ENCODE data around the gene AKR1C1. TPM values are rescaled to one million over a fixed set of nuclear protein-coding genes. Genes with fewer than 3 reads are reported as not detected.
"Not testable (repeated sequence)": the region's sequence is repeated elsewhere in the genome, so short reads cannot be mapped to it uniquely, and the experiment has no call there.

Gene AKR1C1
- total and polyA plus RNA-seq, 2 donors (not counting 1 experiment from before 2014, with no cell fraction given) = 0.25 TPM; not detected in 1

DNA sequence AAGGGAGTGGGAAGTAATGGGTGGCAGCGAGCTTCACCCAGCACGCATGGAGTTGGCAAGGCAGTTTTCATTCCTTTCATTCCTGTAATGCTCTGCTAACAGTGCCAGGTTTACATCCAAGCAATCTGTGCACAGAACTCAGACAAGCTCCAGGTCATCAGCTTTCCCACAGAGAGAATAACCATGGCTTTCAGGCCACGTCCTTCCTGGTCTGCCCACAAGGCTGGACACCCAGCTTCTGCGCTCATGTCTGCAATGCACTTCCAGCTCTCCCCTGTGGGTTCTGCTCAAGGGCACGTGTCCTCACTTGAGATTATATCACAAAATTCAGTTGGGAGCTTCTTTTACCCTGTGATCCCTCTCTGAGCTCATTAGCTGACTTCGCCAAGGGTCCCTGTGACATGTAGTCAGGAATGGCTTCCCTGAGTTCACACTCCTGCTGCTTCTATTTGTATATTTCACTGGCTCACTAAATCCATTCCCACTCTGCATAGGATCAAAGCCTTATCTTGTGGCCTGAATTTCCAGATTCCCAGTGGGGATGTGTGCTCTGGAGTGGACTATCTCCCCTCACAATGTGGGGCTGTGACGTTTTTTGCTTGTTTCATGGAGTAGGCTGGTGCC lies 21.9 kb downstream of the AKR1C1 start:
- Histone ChIP-seq H3K27me3 (replicated peaks in 1 of 4; ENCODE audit: control extremely low read depth in 1 of 4, control insufficient read depth in 3 of 4, insufficient read depth in 4 of 4, low read length in 3 of 4) (peaks cover 0 to 5% (median 0%) of the 10 kb centered on the region in 4 experiments), H3K4me1 (ENCODE audit: control insufficient read depth in 2 of 2, insufficient read depth in 2 of 2, low read length in 2 of 2) (no peaks in the 10 kb centered on the region), H3K4me3 (ENCODE audit: control extremely low read depth in 1 of 5, extremely low read depth in 1 of 5, insufficient read depth in 1 of 5, low read depth in 2 of 5, low read length in 4 of 5) (no peak overlapping the region), H3K27ac (ENCODE audit: low read length in 2 of 2) (no peak overlapping the region), H2AFZ (ENCODE audit: insufficient read depth, low read depth, low read length, poor library complexity, severe bottlenecking) (no peak overlapping the region), H4K20me1 (ENCODE audit: control insufficient read depth, insufficient read depth, low read length, poor library complexity, severe bottlenecking) (no peaks in the 10 kb centered on the region), H3K36me3 (replicated peaks in 1 of 2; ENCODE audit: control extremely low read depth in 1 of 2, control insufficient read depth in 1 of 2, extremely low read depth in 1 of 2, insufficient read depth in 2 of 2, low read length in 1 of 2) (no peaks in the 10 kb centered on the region), H3K9me3 (ENCODE audit: control extremely low read depth in 1 of 3, control insufficient read depth in 2 of 3, insufficient read depth in 1 of 3, low read length in 2 of 3) (no peaks in the 10 kb centered on the region), H3K79me2 (ENCODE audit: control insufficient read depth, insufficient read depth, low read length) (no peaks in the 10 kb centered on the region), H3K4me2 (replicated peaks; ENCODE audit: low read depth, low read length, poor library complexity, severe bottlenecking) (no peak overlapping the region), H3K9ac (ENCODE audit: low read length) (no peak overlapping the region)
- Mint-ChIP-seq H3K27ac (no peak overlapping the region), H3K9me3 (ENCODE audit: insufficient read depth) (no peaks in the 10 kb centered on the region), H3K4me3 (no peak overlapping the region), H3K27me3 (peaks cover 4% of the 10 kb centered on the region), H3K4me1 (no peaks in the 10 kb centered on the region)
- ChIA-PET POLR2A (no interaction called here), CTCF (no interaction called here)
- intact Hi-C loops (cut with micrococcal nuclease) = no loop called here
- DNase-seq (no peak), ATAC-seq (ENCODE audit: low read depth) (no peak)
- 85% methylated on average over 5 of the region's 7 CpGs for WGBS (ENCODE audit: insufficient coverage)
- TF ChIP-seq, protein P1, sequence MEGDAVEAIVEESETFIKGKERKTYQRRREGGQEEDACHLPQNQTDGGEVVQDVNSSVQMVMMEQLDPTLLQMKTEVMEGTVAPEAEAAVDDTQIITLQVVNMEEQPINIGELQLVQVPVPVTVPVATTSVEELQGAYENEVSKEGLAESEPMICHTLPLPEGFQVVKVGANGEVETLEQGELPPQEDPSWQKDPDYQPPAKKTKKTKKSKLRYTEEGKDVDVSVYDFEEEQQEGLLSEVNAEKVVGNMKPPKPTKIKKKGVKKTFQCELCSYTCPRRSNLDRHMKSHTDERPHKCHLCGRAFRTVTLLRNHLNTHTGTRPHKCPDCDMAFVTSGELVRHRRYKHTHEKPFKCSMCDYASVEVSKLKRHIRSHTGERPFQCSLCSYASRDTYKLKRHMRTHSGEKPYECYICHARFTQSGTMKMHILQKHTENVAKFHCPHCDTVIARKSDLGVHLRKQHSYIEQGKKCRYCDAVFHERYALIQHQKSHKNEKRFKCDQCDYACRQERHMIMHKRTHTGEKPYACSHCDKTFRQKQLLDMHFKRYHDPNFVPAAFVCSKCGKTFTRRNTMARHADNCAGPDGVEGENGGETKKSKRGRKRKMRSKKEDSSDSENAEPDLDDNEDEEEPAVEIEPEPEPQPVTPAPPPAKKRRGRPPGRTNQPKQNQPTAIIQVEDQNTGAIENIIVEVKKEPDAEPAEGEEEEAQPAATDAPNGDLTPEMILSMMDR (IDR thresholded peaks at IDR 0.05) = no peak
- no peak for TF ChIP-seq EZH2 (IDR thresholded peaks at IDR 0.05; ENCODE audit: borderline replicate concordance, insufficient read depth, low read depth, low read length, poor library complexity, severe bottlenecking)

DNA sequence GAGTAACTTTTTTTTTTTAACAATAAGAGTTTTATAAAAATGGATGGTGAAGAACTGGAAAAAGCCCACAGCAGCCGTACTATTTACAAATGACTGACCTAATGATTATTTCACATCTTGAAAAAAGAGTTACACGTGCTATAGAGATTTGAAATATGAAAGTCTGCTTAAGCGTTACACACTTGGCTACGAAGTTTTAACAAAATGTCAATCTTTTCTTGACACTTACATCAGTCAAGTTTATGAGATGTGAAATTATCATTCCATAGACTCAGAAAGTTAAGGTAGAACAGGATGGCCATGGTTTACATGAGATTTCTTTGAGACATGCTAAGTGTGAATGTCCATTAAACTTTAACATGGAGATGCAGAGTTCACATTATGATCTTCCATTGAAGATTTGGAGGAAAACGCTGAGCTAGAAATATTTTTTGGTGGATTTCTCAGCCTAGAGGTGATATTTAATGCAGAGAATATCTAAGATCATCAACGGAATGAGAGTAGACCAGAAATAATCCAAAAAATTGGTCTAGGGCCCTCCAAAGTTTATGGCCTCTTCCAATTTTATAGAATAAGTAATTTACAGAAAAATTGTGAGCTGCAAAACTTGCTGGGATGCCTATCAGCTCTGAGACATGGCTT lies 24.9 kb downstream of the AKR1C1 start:
- H3K27ac ChIP-seq (ENCODE audit: low read length in 2 of 2); H3K27me3 ChIP-seq (replicated peaks in 1 of 4; ENCODE audit: control extremely low read depth in 1 of 4, control insufficient read depth in 3 of 4, insufficient read depth in 4 of 4, low read length in 3 of 4); CTCF ChIA-PET; H3K27ac Mint-ChIP-seq; ATAC-seq (ENCODE audit: low read depth); H3K27me3 Mint-ChIP-seq; intact Hi-C loops (cut with micrococcal nuclease); H3K4me1 Mint-ChIP-seq; POLR2A ChIA-PET; H3K9me3 ChIP-seq (ENCODE audit: control extremely low read depth in 1 of 3, control insufficient read depth in 2 of 3, insufficient read depth in 1 of 3, low read length in 2 of 3); H3K9me3 Mint-ChIP-seq (ENCODE audit: insufficient read depth); H4K20me1 ChIP-seq (ENCODE audit: control insufficient read depth, insufficient read depth, low read length, poor library complexity, severe bottlenecking); H3K36me3 ChIP-seq (replicated peaks in 1 of 2; ENCODE audit: control extremely low read depth in 1 of 2, control insufficient read depth in 1 of 2, extremely low read depth in 1 of 2, insufficient read depth in 2 of 2, low read length in 1 of 2); H3K4me1 ChIP-seq (ENCODE audit: control insufficient read depth in 2 of 2, insufficient read depth in 2 of 2, low read length in 2 of 2); H2AFZ ChIP-seq (ENCODE audit: insufficient read depth, low read depth, low read length, poor library complexity, severe bottlenecking); DNase-seq; H3K9ac ChIP-seq (ENCODE audit: low read length); H3K4me2 ChIP-seq (replicated peaks; ENCODE audit: low read depth, low read length, poor library complexity, severe bottlenecking); H3K79me2 ChIP-seq (ENCODE audit: control insufficient read depth, insufficient read depth, low read length); H3K4me3 ChIP-seq (ENCODE audit: control extremely low read depth in 1 of 5, extremely low read depth in 1 of 5, insufficient read depth in 1 of 5, low read depth in 2 of 5, low read length in 4 of 5); H3K4me3 Mint-ChIP-seq: not testable (repeated sequence)
- 100% methylated on average over 1 of the region's 6 CpGs for WGBS (ENCODE audit: insufficient coverage)
